Upper lobe of left lung (tissue), 4 donors: ENCODE data around the gene RDX.
"Not testable (repeated sequence)": the region's sequence is repeated elsewhere in the genome, so short reads cannot be mapped to it uniquely, and the experiment has no call there.

Experiments used
- CTCF ChIP-seq, 6 experiments: fragments of 450-650 bp in 4 of 6; fragments of 200-600 bp in 2 of 6; sonication (generic) in 2 of 6; IDR thresholded peaks; one replicate each; pipeline ENCODE4 v1.5.1; 2016 to 2019; ENCODE audit warnings: antibody characterized with exemption in 6 of 6
- EP300 ChIP-seq, 4 donors: sonication (generic); formaldehyde crosslinking; IDR thresholded peaks; one replicate each; pipeline ENCODE4 v1.5.1; 2017; ENCODE audit warnings: antibody characterized with exemption in 4 of 4, control low read depth in 2 of 4
- POLR2A ChIP-seq, 4 donors: fragments of 450-650 bp; IDR thresholded peaks; one replicate each; pipeline ENCODE4 v1.5.1; 2016 to 2017; ENCODE audit warnings: antibody characterized with exemption in 4 of 4, mild to moderate bottlenecking in 2 of 4
- POLR2AphosphoS5 ChIP-seq, 2 donors: sonication (generic); formaldehyde crosslinking; IDR thresholded peaks; one replicate each; pipeline ENCODE4 v1.5.1; 2017; ENCODE audit warnings: antibody characterized with exemption in 2 of 2

DNA sequence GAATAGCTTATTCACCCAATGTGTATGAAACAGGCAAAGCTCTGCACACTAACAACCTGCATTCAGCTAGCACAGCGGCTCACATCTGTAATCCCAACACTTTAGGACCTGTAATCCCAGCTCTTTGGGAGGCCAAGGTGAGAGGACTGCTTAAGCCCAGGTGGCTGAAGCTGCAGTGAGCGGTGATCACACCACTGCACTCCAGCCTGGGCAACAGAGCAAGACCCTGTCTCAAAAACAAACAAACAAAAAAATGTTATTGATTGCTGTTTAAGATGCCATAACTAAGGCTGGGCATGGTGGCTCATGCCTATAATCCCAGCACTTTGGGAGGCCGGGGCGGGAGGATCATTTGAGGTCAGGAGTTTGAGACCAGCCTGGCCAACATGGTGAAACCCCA is 15.8 kb downstream of the RDX start:
- TF ChIP-seq CTCF, POLR2A, POLR2AphosphoS5, EP300 (IDR thresholded peaks at IDR 0.05): not testable (repeated sequence)
